HUES6 (cell line): ENCODE data around the gene ABCA7.

Experiments used
- H3K27ac ChIP-seq: 2 replicates; pipeline ENCODE4 v1.7.0; 2013; ENCODE audit warnings: low read depth, mild to moderate bottlenecking, low read length, inconsistent platforms
- H3K27me3 ChIP-seq: 2 replicates; pipeline ENCODE4 v1.6.1; 2013; ENCODE audit warnings: low read length; ENCODE audit not compliant: control insufficient read depth, insufficient read depth
- H3K36me3 ChIP-seq: 2 replicates; pipeline ENCODE4 v1.6.1; 2013; ENCODE audit warnings: low read length; ENCODE audit not compliant: control insufficient read depth, insufficient read depth
- H3K4me1 ChIP-seq: 2 replicates; pipeline ENCODE4 v1.6.1; 2013; ENCODE audit warnings: low read length; ENCODE audit not compliant: control insufficient read depth, insufficient read depth
- H3K4me3 ChIP-seq: 2 replicates; pipeline ENCODE4 v1.5.1; 2013; ENCODE audit warnings: low read depth, low read length
- H3K9ac ChIP-seq: one replicate; pipeline ENCODE4 v1.6.1; 2013; ENCODE audit warnings: mild to moderate bottlenecking, low read length
- H3K9me3 ChIP-seq: 2 replicates; pipeline ENCODE4 v1.6.1; 2013; ENCODE audit warnings: low read depth, low read length; ENCODE audit not compliant: control insufficient read depth, insufficient read depth

The ABCA7 gene

DNA sequence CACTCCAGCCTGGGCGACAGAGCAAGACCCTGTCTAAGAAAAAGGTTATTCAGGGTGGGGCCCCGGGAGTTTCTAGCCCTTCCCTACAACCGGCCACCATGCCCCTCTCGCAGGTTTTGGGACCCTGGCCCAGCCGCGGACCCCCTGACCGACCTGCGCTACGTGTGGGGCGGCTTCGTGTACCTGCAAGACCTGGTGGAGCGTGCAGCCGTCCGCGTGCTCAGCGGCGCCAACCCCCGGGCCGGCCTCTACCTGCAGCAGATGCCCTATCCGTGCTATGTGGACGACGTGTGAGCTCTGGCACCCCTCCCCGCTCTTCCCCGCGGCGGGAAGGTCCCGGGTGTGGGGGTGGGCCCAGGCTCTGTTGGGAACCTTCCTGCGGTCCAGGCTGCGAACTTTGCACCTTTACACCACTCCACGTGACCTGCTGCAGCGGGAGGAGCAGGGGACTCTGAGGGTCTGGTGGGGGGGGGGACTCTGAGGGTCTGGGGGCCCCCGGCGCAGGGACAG is 6.3 kb downstream of the ABCA7 start:
- H3K27me3 ChIP-seq: no peaks in the 10 kb centered on the region
- H3K9ac ChIP-seq: no peak overlapping the region
- no peak overlapping the region for H3K27ac ChIP-seq
- 0 out of 2 replicates have a peak, but pooled peaks cover 4% of the 10 kb centered on the region for H3K36me3 ChIP-seq
- H3K4me1 ChIP-seq: peaks cover 5% of the 10 kb centered on the region; the same call in 1 of the 2 replicates
- H3K4me3 ChIP-seq: no peak overlapping the region
- no peaks in the 10 kb centered on the region for H3K9me3 ChIP-seq

DNA sequence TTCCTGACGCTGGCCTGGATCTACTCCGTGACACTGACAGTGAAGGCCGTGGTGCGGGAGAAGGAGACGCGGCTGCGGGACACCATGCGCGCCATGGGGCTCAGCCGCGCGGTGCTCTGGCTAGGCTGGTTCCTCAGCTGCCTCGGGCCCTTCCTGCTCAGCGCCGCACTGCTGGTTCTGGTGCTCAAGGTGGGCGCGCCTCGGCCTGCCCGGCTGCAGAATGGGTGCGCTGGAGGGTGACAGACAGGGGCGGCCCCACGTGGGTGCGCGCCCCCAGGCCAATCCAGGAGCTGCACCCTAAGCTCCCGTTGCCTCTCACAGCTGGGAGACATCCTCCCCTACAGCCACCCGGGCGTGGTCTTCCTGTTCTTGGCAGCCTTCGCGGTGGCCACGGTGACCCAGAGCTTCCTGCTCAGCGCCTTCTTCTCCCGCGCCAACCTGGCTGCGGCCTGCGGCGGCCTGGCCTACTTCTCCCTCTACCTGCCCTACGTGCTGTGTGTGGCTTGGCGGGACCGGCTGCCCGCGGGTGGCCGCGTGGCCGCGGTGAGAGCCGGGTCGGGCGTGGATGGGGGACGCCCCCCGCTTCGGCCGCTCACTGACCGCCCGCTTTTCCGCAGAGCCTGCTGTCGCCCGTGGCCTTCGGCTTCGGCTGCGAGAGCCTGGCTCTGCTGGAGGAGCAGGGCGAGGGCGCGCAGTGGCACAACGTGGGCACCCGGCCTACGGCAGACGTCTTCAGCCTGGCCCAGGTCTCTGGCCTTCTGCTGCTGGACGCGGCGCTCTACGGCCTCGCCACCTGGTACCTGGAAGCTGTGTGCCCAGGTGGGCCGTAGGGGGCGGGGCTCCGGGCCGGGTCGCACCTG is 7.2 kb downstream of the ABCA7 start:
- Histone ChIP-seq H3K27me3 (no peaks in the 10 kb centered on the region), H3K36me3 (0 out of 2 replicates have a peak, but pooled peaks cover 4% of the 10 kb centered on the region), H3K9me3 (no peaks in the 10 kb centered on the region), H3K4me3 (no peak overlapping the region), H3K27ac (no peak overlapping the region), H3K9ac (no peak overlapping the region), H3K4me1 (peaks cover 3% of the 10 kb centered on the region; the same call in 1 of the 2 replicates)

DNA sequence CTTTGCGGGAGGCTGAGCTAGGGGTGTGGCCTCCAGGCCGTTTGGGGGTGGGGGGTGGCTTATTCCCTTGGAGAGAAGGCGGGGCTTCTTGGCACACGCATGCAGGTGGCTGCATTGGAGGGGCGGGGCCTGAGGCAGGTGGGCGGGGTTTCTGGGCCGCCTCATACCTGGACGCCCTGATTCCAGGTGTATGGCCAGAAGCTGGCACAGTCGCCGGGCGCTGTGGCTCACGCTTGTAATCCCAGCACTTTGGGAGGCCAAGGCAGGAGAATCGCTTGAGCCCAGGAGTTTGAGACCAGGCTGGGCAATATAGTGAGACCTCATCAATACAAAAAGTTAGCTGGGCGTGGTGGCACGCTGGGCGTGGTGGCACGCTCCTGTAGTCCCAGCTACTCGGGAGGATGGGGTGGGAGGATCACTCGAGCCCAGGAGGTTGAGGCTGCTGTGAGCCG is 7.8 kb downstream of the ABCA7 start:
- Histone ChIP-seq H3K9me3 (no peaks in the 10 kb centered on the region), H3K9ac (no peak overlapping the region), H3K27ac (no peak overlapping the region), H3K27me3 (no peaks in the 10 kb centered on the region), H3K4me1 (peaks cover 3% of the 10 kb centered on the region; the same call in 1 of the 2 replicates), H3K4me3 (no peak overlapping the region), H3K36me3 (0 out of 2 replicates have a peak, but pooled peaks cover 4% of the 10 kb centered on the region)

DNA sequence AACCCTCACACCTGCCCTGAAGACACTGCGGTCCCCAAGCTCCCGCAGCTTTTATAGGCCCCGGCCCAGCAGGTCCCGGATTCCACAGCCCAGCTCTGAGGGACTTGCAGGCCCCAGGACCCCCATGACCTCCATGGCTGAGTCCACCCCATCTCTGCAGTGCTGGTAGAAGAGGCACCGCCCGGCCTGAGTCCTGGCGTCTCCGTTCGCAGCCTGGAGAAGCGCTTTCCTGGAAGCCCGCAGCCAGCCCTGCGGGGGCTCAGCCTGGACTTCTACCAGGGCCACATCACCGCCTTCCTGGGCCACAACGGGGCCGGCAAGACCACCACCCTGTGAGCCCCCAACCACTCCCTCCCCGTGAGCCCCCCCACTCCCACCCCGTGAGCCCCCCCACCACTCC is 9.2 kb downstream of the ABCA7 start:
- Histone ChIP-seq H3K36me3 (peaks cover 8% of the 10 kb centered on the region; the same call in 1 of the 2 replicates), H3K4me3 (no peak overlapping the region), H3K4me1 (peaks cover 3% of the 10 kb centered on the region; the same call in 1 of the 2 replicates), H3K27ac (no peak overlapping the region), H3K9ac (no peak overlapping the region), H3K9me3 (no peaks in the 10 kb centered on the region), H3K27me3 (no peaks in the 10 kb centered on the region)

DNA sequence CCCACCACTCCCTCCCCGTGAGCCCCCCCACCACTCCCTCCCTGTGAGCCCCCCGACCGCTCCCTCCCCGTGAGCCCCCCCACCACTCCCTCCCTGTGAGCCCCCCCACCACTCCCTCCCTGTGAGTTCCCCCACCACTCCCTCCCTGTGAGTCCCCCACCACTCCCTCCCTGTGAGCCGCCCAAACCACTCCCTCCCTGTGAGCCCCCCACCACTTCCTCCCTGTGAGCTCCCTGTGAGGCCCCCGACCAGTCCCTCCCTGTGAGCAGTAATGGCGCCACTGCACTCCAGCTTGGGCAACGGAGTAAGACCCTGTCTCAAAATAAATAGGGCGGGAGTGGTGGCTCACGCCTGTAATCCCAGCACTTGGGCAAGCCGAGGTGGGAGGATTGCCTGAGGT is 9.9 kb downstream of the ABCA7 start:
- Histone ChIP-seq H3K4me3 (no peak overlapping the region), H3K4me1 (peaks cover 2% of the 10 kb centered on the region; the same call in 1 of the 2 replicates), H3K27me3 (no peaks in the 10 kb centered on the region), H3K9me3 (no peaks in the 10 kb centered on the region), H3K27ac (no peak overlapping the region), H3K9ac (no peak overlapping the region), H3K36me3 (peaks cover 15% of the 10 kb centered on the region; the same call in 1 of the 2 replicates)

DNA sequence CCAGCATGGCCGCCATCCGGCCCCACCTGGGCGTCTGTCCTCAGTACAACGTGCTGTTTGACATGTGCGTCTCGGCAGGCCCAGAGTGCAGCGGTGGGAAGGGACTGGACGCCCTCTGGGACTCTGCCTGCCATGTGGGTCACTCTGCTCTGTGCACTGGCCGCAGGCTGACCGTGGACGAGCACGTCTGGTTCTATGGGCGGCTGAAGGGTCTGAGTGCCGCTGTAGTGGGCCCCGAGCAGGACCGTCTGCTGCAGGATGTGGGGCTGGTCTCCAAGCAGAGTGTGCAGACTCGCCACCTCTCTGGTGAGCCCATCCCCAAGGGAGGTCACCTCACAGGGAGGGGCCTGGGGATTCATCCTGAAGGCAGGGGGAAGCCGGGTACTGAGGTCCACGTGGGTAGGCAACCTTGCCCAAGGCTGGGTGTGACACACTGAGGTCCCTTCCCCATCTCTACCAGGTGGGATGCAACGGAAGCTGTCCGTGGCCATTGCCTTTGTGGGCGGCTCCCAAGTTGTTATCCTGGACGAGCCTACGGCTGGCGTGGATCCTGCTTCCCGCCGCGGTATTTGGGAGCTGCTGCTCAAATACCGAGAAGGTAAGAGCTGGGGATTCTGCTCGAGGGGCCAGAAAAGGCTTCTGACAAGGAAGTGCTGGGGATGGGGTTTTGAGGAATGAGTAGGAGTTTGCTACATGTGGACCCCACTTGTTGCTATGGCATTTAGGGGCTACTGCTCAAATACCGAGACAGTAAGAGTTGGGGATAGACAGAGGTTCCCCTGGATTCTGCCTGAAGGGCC is 11.3 kb downstream of the ABCA7 start:
- Histone ChIP-seq H3K4me1 (no peaks in the 10 kb centered on the region; the same call in 1 of the 2 replicates), H3K27ac (no peak overlapping the region), H3K4me3 (no peak overlapping the region), H3K36me3 (peaks cover 24% of the 10 kb centered on the region), H3K9ac (no peak overlapping the region), H3K27me3 (no peaks in the 10 kb centered on the region), H3K9me3 (peaks cover 5% of the 10 kb centered on the region; the same call in 1 of the 2 replicates)

DNA sequence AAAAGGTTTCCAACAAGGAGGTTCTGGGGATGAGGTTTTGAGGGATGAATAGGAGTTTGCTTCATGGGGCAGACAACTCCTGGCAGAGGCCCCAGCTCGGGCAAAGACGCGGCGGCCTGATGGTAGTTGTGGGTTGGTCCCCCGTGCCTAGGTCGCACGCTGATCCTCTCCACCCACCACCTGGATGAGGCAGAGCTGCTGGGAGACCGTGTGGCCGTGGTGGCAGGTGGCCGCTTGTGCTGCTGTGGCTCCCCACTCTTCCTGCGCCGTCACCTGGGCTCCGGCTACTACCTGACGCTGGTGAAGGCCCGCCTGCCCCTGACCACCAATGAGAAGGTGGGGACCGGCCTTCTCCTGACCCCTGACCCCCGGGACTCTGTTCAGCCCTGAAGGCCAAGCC is 11.9 kb downstream of the ABCA7 start:
- Histone ChIP-seq H3K9ac (no peak overlapping the region), H3K27ac (no peak overlapping the region), H3K4me1 (no peaks in the 10 kb centered on the region; the same call in 1 of the 2 replicates), H3K9me3 (peaks cover 11% of the 10 kb centered on the region; the same call in 1 of the 2 replicates), H3K4me3 (no peak overlapping the region), H3K36me3 (peaks cover 29% of the 10 kb centered on the region), H3K27me3 (no peaks in the 10 kb centered on the region)

DNA sequence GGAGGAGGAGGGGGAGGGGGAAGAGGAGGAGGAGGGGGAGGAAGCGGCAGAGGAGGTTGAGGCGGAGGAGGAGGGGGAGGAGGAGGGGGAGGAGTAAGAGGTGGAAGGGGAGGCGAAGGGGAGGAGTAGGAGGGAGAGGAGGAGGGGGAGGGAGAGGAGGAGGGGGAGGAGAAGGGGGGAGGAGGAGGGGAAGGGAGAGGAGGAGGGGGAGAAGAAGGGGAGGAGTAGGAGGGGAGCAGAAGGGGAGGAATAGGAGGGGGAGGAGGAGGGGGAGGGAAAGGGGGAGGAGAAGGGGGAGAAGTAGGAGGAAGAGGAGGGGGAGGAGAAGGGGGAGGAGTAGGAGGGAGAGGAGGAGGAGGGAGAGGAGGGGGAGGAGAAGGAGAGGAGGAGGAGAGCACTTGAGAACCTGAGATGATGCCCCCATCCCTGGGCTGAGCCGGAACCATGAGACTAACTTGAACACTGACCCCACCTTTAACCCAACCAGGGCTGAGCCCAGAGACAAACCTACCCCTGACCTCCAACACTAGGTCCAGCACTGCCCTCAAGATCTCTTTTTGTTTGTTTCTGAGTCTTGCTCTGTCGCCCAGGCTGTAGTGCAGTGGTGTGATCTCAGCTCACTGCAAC is 12.6 kb downstream of the ABCA7 start:
- Histone ChIP-seq H3K36me3 (peaks cover 29% of the 10 kb centered on the region), H3K27ac (no peak overlapping the region), H3K4me1 (no peaks in the 10 kb centered on the region; the same call in 1 of the 2 replicates)

DNA sequence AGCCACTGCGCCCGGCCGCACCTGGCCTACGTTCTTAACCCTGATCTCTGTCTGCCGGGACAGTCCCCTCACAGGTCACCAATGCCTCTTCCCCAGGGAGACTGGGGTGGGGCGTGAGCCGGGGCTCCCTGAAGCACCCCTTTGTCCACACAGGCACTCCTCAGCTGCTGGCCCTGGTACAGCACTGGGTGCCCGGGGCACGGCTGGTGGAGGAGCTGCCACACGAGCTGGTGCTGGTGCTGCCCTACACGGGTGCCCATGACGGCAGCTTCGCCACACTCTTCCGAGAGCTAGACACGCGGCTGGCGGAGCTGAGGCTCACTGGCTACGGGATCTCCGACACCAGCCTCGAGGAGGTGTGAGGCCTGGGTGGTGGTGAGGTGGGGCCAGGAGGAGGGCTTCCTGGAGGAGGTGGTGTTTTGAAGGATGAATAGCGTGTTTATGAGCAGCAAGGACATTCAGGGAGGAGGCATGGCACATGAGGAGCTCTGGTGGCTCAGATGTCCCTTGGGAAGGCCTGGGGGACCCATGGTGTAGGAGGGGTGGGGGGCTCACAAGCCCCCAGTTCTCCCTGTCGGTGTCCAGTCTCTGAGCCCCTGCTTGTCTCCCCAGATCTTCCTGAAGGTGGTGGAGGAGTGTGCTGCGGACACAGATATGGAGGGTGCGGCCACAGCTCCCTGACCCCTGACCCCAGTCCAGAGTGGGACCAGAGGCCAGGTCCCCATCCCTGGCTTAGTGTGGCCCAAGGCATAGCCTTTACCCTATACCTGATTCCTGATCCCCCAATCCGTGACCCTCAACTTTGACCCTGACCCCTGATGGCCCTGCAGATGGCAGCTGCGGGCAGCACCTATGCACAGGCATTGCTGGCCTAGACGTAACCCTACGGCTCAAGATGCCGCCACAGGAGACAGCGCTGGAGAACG is 13.5 kb downstream of the ABCA7 start:
- peaks cover 27% of the 10 kb centered on the region; the same call in 1 of the 2 replicates for H3K9me3 ChIP-seq
- H3K4me1 ChIP-seq: no peaks in the 10 kb centered on the region; the same call in 1 of the 2 replicates
- no peak overlapping the region for H3K9ac ChIP-seq
- H3K27me3 ChIP-seq: no peaks in the 10 kb centered on the region
- no peak overlapping the region for H3K4me3 ChIP-seq
- no peak overlapping the region for H3K27ac ChIP-seq
- H3K36me3 ChIP-seq: peaks cover 30% of the 10 kb centered on the region

More for the DNA sequence above, 12.6 kb downstream of the ABCA7 start:
- H3K9ac ChIP-seq: no peak overlapping the region
- H3K27me3 ChIP-seq: no peaks in the 10 kb centered on the region
- H3K9me3 ChIP-seq: peaks cover 18% of the 10 kb centered on the region; the same call in 1 of the 2 replicates
- no peak overlapping the region for H3K4me3 ChIP-seq
